DND-41 (cell line): ENCODE measurements around the gene VSTM2B.

ENCODE experiments used
- ATAC-seq: fragments of 200-7000 bp; cut with Tn5 transposase; 3 replicates; pipeline ENCODE4 v1.9.1; 2021; ENCODE audit warnings: low read depth; ENCODE audit not compliant: insufficient read depth
- DNase-seq: peaks from one replicate; pipeline ENCODE4 v3.0.0-alpha.2; 2020
- H2AFZ ChIP-seq: 2 replicates; pipeline ENCODE4 v1.6.0; 2012; ENCODE audit warnings: low read depth, low read length
- H3K27ac ChIP-seq: 2 replicates; pipeline ENCODE4 v1.5.1; 2012; ENCODE audit warnings: low read length, inconsistent platforms
- H3K27me3 ChIP-seq: fragments of 200-600 bp; sonication (generic); 2 replicates; pipeline ENCODE4 v1.6.0; 2012; ENCODE audit warnings: low read length, mild to moderate bottlenecking, inconsistent platforms; ENCODE audit not compliant: insufficient read depth, poor library complexity
- H3K36me3 ChIP-seq: 2 replicates; pipeline ENCODE4 v1.5.1; 2012; ENCODE audit warnings: low read length, inconsistent platforms; ENCODE audit not compliant: insufficient read depth
- H3K4me1 ChIP-seq: 2 replicates; pipeline ENCODE4 v1.5.1; 2012; ENCODE audit warnings: mild to moderate bottlenecking, low read length; ENCODE audit not compliant: insufficient read depth
- H3K4me2 ChIP-seq: 2 replicates; pipeline ENCODE4 v1.6.0; 2012; ENCODE audit warnings: mild to moderate bottlenecking, moderate library complexity, low read length, inconsistent platforms; ENCODE audit not compliant: insufficient read depth
- H3K4me3 ChIP-seq, 2 experiments: fragments of 200-600 bp in 1 of 2; shearing (Covaris generic) in 1 of 2; 2 replicates each; pipeline ENCODE4 v1.5.1; 2012 to 2016; ENCODE audit warnings: inconsistent platforms in 2 of 2, low read length in 2 of 2, mild to moderate bottlenecking in 2 of 2, low read depth in 1 of 2, moderate library complexity in 1 of 2
- H3K79me2 ChIP-seq: 2 replicates; pipeline ENCODE4 v1.6.0; 2012; ENCODE audit warnings: low read length, inconsistent platforms; ENCODE audit not compliant: insufficient read depth
- H3K9ac ChIP-seq: 2 replicates; pipeline ENCODE4 v1.6.0; 2012; ENCODE audit warnings: low read depth, mild to moderate bottlenecking, inconsistent platforms, low read length, moderate library complexity
- H3K9me3 ChIP-seq: 2 replicates; pipeline ENCODE4 v1.5.1; 2012; ENCODE audit warnings: low read length, moderate library complexity, mild to moderate bottlenecking, inconsistent platforms; ENCODE audit not compliant: insufficient read depth, severe bottlenecking
- H4K20me1 ChIP-seq: 2 replicates; pipeline ENCODE4 v1.6.0; 2012; ENCODE audit warnings: low read length; ENCODE audit not compliant: insufficient read depth
- EZH2 ChIP-seq: IDR thresholded peaks from 3 replicates; pipeline ENCODE4 v1.6.1; 2012; ENCODE audit warnings: borderline replicate concordance, low read depth, mild to moderate bottlenecking, moderate library complexity, low read length, inconsistent platforms; ENCODE audit not compliant: severe bottlenecking
- TF ChIP-seq, protein P1 (sequence below): IDR thresholded peaks from 2 replicates; pipeline ENCODE4 v1.5.1; 2012; ENCODE audit warnings: borderline replicate concordance, low read length, moderate library complexity, mild to moderate bottlenecking; ENCODE audit not compliant: poor library complexity, severe bottlenecking; ENCODE audit errors: extremely low read depth

The VSTM2B gene

DNA sequence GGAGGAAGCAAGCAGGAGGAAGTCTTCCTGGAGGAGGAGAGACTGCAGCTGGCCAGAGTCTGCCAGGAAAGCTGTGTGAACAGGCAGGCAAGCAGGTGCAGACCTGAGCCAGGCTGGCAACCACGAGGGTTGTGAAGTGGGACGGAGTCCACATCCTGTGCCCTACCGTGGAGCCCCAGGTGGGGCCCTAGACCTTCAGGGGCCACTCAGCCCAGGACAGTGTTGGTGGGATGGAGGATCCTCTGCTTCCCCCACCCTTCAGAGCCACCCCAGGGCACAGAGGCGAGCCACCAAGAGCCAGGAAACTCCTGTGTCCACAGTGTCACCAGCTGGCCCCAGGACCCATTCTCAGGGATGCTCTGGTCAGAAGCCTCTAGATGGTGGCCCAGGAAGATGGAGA is 8.4 kb upstream of the VSTM2B start:
- no peak for DNase-seq
- no peak overlapping the region for H3K4me3 ChIP-seq
- ATAC-seq, result no peak
- H3K4me2 ChIP-seq, result no peak overlapping the region
- H3K9me3 ChIP-seq, result no peaks in the 10 kb centered on the region
- no peaks in the 10 kb centered on the region for H3K36me3 ChIP-seq
- no peaks in the 10 kb centered on the region for H3K79me2 ChIP-seq
- TF ChIP-seq, protein P1, sequence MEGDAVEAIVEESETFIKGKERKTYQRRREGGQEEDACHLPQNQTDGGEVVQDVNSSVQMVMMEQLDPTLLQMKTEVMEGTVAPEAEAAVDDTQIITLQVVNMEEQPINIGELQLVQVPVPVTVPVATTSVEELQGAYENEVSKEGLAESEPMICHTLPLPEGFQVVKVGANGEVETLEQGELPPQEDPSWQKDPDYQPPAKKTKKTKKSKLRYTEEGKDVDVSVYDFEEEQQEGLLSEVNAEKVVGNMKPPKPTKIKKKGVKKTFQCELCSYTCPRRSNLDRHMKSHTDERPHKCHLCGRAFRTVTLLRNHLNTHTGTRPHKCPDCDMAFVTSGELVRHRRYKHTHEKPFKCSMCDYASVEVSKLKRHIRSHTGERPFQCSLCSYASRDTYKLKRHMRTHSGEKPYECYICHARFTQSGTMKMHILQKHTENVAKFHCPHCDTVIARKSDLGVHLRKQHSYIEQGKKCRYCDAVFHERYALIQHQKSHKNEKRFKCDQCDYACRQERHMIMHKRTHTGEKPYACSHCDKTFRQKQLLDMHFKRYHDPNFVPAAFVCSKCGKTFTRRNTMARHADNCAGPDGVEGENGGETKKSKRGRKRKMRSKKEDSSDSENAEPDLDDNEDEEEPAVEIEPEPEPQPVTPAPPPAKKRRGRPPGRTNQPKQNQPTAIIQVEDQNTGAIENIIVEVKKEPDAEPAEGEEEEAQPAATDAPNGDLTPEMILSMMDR, result no peak
- no peak for TF ChIP-seq EZH2
- H2AFZ ChIP-seq, result no peak overlapping the region
- H3K9ac ChIP-seq, result no peak overlapping the region
- no peaks in the 10 kb centered on the region; the same call in 1 of the 2 replicates for H4K20me1 ChIP-seq
- H3K27ac ChIP-seq, result no peak overlapping the region
- H3K4me1 ChIP-seq, result no peaks in the 10 kb centered on the region
- H3K27me3 ChIP-seq, result no peaks in the 10 kb centered on the region

DNA sequence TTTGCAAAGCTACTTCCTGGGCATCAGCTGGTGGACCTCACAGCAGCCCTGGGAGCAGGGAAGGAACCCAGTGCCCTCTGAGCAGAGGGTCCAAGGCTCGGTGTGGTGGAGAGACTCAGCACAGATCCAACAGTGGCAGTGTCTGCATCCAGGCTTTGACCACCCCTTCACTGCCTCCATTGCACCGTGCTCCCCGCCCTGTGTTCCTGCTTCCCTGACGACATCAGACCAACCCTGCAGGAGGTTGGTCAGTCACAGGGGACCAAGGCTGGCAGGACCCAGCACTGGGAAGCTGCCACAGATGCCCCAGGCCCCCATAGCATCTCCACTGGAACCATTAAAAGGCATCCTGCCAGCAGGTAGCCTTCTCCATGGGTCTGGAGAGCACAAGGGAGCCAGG is 7.8 kb upstream of the VSTM2B start:
- no peak overlapping the region for H3K4me2 ChIP-seq
- no peak overlapping the region for H2AFZ ChIP-seq
- ATAC-seq, result no peak
- no peaks in the 10 kb centered on the region for H3K9me3 ChIP-seq
- no peaks in the 10 kb centered on the region for H3K36me3 ChIP-seq
- no peaks in the 10 kb centered on the region for H3K79me2 ChIP-seq
- H4K20me1 ChIP-seq, result no peaks in the 10 kb centered on the region; the same call in 1 of the 2 replicates
- H3K9ac ChIP-seq, result no peak overlapping the region
- no peaks in the 10 kb centered on the region for H3K27me3 ChIP-seq
- H3K4me3 ChIP-seq, result no peak overlapping the region
- TF ChIP-seq, protein P1, result no peak
- DNase-seq, result no peak
- no peaks in the 10 kb centered on the region for H3K4me1 ChIP-seq
- no peak overlapping the region for H3K27ac ChIP-seq

DNA sequence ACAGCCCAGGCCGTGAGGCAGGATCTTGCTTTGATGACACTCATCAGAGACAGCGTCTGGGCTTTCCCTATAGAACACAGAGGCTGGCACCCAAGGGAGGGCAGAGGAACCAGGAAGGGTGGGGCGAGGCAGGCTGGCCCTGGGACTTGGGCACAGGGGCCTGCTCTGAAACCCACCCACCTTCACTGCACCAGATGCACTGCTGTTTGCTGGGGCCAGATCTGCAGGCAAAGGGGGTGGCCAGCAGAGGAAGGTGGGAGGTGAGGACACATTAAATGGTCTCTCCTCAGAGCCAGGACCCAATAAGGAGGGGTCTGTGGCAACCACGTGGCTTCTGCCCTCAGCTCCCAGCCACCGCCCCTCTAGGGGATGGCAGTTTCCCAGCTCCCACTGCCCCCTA is 6.6 kb upstream of the VSTM2B start:
- Histone ChIP-seq H3K36me3 (no peaks in the 10 kb centered on the region), H3K4me2 (no peak overlapping the region), H4K20me1 (no peaks in the 10 kb centered on the region; the same call in 1 of the 2 replicates), H2AFZ (no peak overlapping the region), H3K79me2 (no peaks in the 10 kb centered on the region), H3K9ac (no peak overlapping the region), H3K27me3 (no peaks in the 10 kb centered on the region), H3K4me1 (no peaks in the 10 kb centered on the region), H3K27ac (no peak overlapping the region), H3K4me3 (no peak overlapping the region), H3K9me3 (no peaks in the 10 kb centered on the region)
- ATAC-seq, result no peak
- DNase-seq, result no peak
- TF ChIP-seq, protein P1, result no peak
- no peak for TF ChIP-seq EZH2

DNA sequence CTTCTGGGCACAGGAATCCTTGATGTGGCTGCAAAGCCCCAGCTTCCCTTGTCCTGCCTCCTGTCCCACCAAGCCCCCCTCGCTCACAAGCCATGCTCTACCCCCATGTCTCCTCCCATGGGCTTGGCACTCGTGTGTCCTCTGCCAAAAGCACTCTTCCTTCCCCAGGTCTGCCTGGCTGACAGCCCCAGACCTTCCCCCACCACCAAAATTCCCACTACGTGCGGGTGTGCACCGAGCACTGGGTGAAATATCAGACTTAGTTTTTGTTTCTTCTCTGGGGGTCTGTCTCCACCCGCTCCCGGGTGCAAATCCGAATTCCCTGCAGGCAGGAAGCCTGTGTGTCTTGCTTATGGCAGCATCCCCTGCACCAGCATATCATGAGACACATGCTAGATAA is 5.9 kb upstream of the VSTM2B start:
- H3K4me3 ChIP-seq, result no peak overlapping the region
- no peaks in the 10 kb centered on the region for H3K36me3 ChIP-seq
- H3K27me3 ChIP-seq, result no peaks in the 10 kb centered on the region
- no peak overlapping the region for H3K27ac ChIP-seq
- H3K79me2 ChIP-seq, result no peaks in the 10 kb centered on the region
- no peak overlapping the region for H3K9ac ChIP-seq
- H3K9me3 ChIP-seq, result no peaks in the 10 kb centered on the region
- H4K20me1 ChIP-seq, result no peaks in the 10 kb centered on the region; the same call in 1 of the 2 replicates
- no peak for TF ChIP-seq EZH2
- TF ChIP-seq, protein P1, result no peak
- DNase-seq, result no peak
- H3K4me1 ChIP-seq, result no peaks in the 10 kb centered on the region
- no peak overlapping the region for H3K4me2 ChIP-seq
- no peak overlapping the region for H2AFZ ChIP-seq
- ATAC-seq, result no peak
